Prostate gland (tissue), 2 donors: ENCODE results near the gene C16orf90. TPM values are rescaled to one million over a fixed set of nuclear protein-coding genes. Genes with fewer than 3 reads are reported as not detected.

Experiments
- DNase-seq: peaks from one replicate; pipeline ENCODE4 v3.0.0-alpha.2; 2019; ENCODE audit warnings: low spot score
- H3K27ac ChIP-seq, 2 donors: fragments of 200-600 bp; sonication (generic); 2 replicates each; pipeline ENCODE4 v1.5.1; 2017 to 2019
- H3K27me3 ChIP-seq: fragments of 200-600 bp; sonication (generic); replicated peaks from 2 replicates; pipeline ENCODE4 v1.5.1; 2019; ENCODE audit not compliant: insufficient read depth
- H3K36me3 ChIP-seq, 2 donors: fragments of 200-600 bp; sonication (generic); 1 replicate in 1 of 2; 2 replicates in 1 of 2; pipeline versions ENCODE4 v1.5.1 to v1.8.1; 2017 to 2019
- H3K4me1 ChIP-seq: fragments of 200-600 bp; sonication (generic); replicated peaks from 2 replicates; pipeline ENCODE4 v1.5.1; 2019
- H3K4me3 ChIP-seq, 2 donors: fragments of 200-600 bp; sonication (generic); 2 replicates each; pipeline ENCODE4 v1.5.1; 2017 to 2019
- H3K9me3 ChIP-seq: fragments of 200-600 bp; sonication (generic); 2 replicates; pipeline ENCODE4 v1.5.1; 2017
- CTCF ChIP-seq, 4 experiments: fragments of 200-600 bp in 2 of 4; fragments of 450-650 bp in 2 of 4; sonication (generic) in 2 of 4; IDR thresholded peaks; 1 replicate in 3 of 4; 2 replicates in 1 of 4; pipeline ENCODE4 v1.5.1; 2016 to 2019; ENCODE audit warnings: antibody characterized with exemption in 4 of 4, mild to moderate bottlenecking in 2 of 4, moderate library complexity in 2 of 4
- POLR2A ChIP-seq: fragments of 450-650 bp; IDR thresholded peaks from one replicate; pipeline ENCODE4 v1.6.1; 2016; ENCODE audit warnings: antibody characterized with exemption, mild to moderate bottlenecking
- POLR2AphosphoS5 ChIP-seq: sonication (generic); formaldehyde crosslinking; IDR thresholded peaks from one replicate; pipeline ENCODE4 v1.6.1; 2017; ENCODE audit warnings: antibody characterized with exemption
- WGBS: methylation state at CpG from one replicate; pipeline ENCODE4 v1.1.5; 2018; 5-methylcytosine and 5-hydroxymethylcytosine counted together
- intact Hi-C: fragments of 100-400 bp; cut with DNase I; formaldehyde crosslinking; loops from one replicate; pipeline ENCODE4 v1.14.2; 2022
- total RNA-seq, 2 donors: library from RNA; depleted of rRNA; stranded (reverse); fragments of >200 nt; gene quantifications; one replicate each; pipeline ENCODE4 v1.1.0, GENCODE V29; 2016

Gene C16orf90
- total RNA-seq, 2 donors from 2014 or later: 1.1 TPM; not detected in 1

- no peaks in the 10 kb centered on the region for H3K27me3 ChIP-seq
- H3K4me1 ChIP-seq: no peaks in the 10 kb centered on the region
- intact Hi-C loops: no loop called here
- peaks cover 0 to 15% of the 10 kb centered on the region in 2 donors for H3K36me3 ChIP-seq
- no peak overlapping the region for H3K27ac ChIP-seq
- 43% methylated on average over 8 of the region's 8 CpGs for WGBS
- no peaks in the 10 kb centered on the region for H3K9me3 ChIP-seq
- H3K4me3 ChIP-seq: no peak overlapping the region
- TF ChIP-seq POLR2A (no peak), CTCF (IDR thresholded peaks at IDR 0.05) (no peak), POLR2AphosphoS5 (no peak)
- DNase-seq: no peak
Observed at GRCh38 chr16:3520841-3521240, 25.6 kb upstream of the C16orf90 start.

GRCh38 chr16:3520413-3520812, 25.1 kb upstream of the C16orf90 start:
- TF ChIP-seq CTCF (IDR thresholded peaks at IDR 0.05) (no peak), POLR2A (no peak), POLR2AphosphoS5 (no peak)
- H3K4me1 ChIP-seq: no peaks in the 10 kb centered on the region
- intact Hi-C loops: no loop called here
- H3K4me3 ChIP-seq: no peak overlapping the region
- peaks cover 0 to 15% of the 10 kb centered on the region in 2 donors for H3K36me3 ChIP-seq
- DNase-seq: no peak
- H3K27me3 ChIP-seq: no peaks in the 10 kb centered on the region
- WGBS: 25% methylated on average over 4 of the region's 4 CpGs
- no peaks in the 10 kb centered on the region for H3K9me3 ChIP-seq
- no peak overlapping the region for H3K27ac ChIP-seq

- no peaks in the 10 kb centered on the region for H3K4me1 ChIP-seq
- WGBS: 96% methylated on average over 2 of the region's 2 CpGs
- no peak overlapping the region for H3K27ac ChIP-seq
- H3K9me3 ChIP-seq: no peaks in the 10 kb centered on the region
- TF ChIP-seq CTCF (IDR thresholded peaks at IDR 0.05): no peak
- no peak for TF ChIP-seq POLR2AphosphoS5
- no peak for TF ChIP-seq POLR2A
- H3K27me3 ChIP-seq: no peaks in the 10 kb centered on the region
- peaks cover 0 to 11% of the 10 kb centered on the region in 2 donors for H3K36me3 ChIP-seq
- intact Hi-C loops: no loop called here
- H3K4me3 ChIP-seq: no peak overlapping the region
- no peak for DNase-seq
Observed at GRCh38 chr16:3519581-3519980, 24.3 kb upstream of the C16orf90 start.

GRCh38 chr16:3518986-3519348, 23.7 kb upstream of the C16orf90 start:
- DNase-seq: no peak
- Histone ChIP-seq H3K27ac (no peak overlapping the region), H3K4me1 (no peaks in the 10 kb centered on the region), H3K36me3 (peaks cover 0 to 9% of the 10 kb centered on the region in 2 donors), H3K27me3 (no peaks in the 10 kb centered on the region), H3K9me3 (no peaks in the 10 kb centered on the region), H3K4me3 (no peak overlapping the region)
- no peak for TF ChIP-seq CTCF (IDR thresholded peaks at IDR 0.05)
- no peak for TF ChIP-seq POLR2AphosphoS5
- no peak for TF ChIP-seq POLR2A
- 94% methylated on average over 8 of the region's 8 CpGs for WGBS
- intact Hi-C loops: no loop called here

GRCh38 chr16:3518292-3518985, 23.1 kb upstream of the C16orf90 start:
- intact Hi-C loops: no loop called here
- H3K36me3 ChIP-seq: peaks cover 0 to 4% of the 10 kb centered on the region in 2 donors

More at GRCh38 chr16:3518292-3518985, 23.1 kb upstream of the C16orf90 start:
- Histone ChIP-seq H3K27me3 (no peaks in the 10 kb centered on the region), H3K27ac (no peak overlapping the region), H3K4me1 (no peaks in the 10 kb centered on the region), H3K9me3 (no peaks in the 10 kb centered on the region), H3K4me3 (no peak overlapping the region)
- DNase-seq: no peak
- TF ChIP-seq POLR2A (no peak), CTCF (IDR thresholded peaks at IDR 0.05) (no peak)
- 53% methylated on average over 6 of the region's 6 CpGs for WGBS
